Mammary epithelial cell (primary cell): Measurements from ENCODE around the gene PM20D2.

ENCODE experiments used
- CTCF ChIP-seq, 2 donors: IDR thresholded peaks in 1 of 2; conservative IDR thresholded peaks in 1 of 2; 2 replicates each; pipeline ENCODE4 v1.5.1; 2011 to 2012; ENCODE audit warnings: inconsistent platforms in 2 of 2, low read length in 2 of 2, mild to moderate bottlenecking in 2 of 2, control low read depth in 1 of 2, low read depth in 1 of 2; ENCODE audit not compliant: insufficient read depth in 1 of 2; ENCODE audit errors: extremely low read depth in 1 of 2
- EZH2 ChIP-seq: IDR thresholded peaks from 2 replicates; pipeline ENCODE4 v1.6.1; 2012; ENCODE audit warnings: low read length, inconsistent platforms, borderline replicate concordance

DNA sequence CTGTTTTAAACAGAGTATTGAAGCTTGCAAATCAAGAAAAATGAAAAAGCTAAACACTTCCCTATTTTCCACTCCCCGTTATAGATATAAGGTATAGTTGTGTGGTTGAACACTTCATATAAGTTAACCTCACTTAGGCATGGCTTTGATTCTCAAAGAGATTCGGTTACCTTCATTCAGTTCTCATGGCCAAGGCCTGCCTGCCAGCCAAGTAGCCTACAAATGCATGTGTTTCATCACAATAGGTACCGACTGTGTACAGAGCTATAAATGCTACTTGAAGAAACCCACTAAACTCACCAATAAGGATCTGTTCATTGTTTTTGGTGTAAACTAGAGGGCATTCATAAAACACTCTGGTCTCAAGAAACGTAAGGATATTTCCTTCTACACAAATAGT, 27.8 kb downstream of the PM20D2 start:
- TF ChIP-seq CTCF (conservative IDR thresholded peaks at IDR 0.05 in 1 of 2, IDR thresholded peaks at IDR 0.05 in 1 of 2; ENCODE audit: extremely low read depth in 1 of 2, insufficient read depth in 1 of 2, low read depth in 1 of 2, low read length in 2 of 2) (no peak), EZH2 (no peak)
